DMS79 treated with DMSO at 0.1 percent for 48 hours (cell line): Measurements from ENCODE around the gene LPIN1.

Experiments
- DNase-seq: peaks from one replicate; lab custom pipeline; 2025; lab: John Stamatoyannopoulos, UW

Gene LPIN1

DNA sequence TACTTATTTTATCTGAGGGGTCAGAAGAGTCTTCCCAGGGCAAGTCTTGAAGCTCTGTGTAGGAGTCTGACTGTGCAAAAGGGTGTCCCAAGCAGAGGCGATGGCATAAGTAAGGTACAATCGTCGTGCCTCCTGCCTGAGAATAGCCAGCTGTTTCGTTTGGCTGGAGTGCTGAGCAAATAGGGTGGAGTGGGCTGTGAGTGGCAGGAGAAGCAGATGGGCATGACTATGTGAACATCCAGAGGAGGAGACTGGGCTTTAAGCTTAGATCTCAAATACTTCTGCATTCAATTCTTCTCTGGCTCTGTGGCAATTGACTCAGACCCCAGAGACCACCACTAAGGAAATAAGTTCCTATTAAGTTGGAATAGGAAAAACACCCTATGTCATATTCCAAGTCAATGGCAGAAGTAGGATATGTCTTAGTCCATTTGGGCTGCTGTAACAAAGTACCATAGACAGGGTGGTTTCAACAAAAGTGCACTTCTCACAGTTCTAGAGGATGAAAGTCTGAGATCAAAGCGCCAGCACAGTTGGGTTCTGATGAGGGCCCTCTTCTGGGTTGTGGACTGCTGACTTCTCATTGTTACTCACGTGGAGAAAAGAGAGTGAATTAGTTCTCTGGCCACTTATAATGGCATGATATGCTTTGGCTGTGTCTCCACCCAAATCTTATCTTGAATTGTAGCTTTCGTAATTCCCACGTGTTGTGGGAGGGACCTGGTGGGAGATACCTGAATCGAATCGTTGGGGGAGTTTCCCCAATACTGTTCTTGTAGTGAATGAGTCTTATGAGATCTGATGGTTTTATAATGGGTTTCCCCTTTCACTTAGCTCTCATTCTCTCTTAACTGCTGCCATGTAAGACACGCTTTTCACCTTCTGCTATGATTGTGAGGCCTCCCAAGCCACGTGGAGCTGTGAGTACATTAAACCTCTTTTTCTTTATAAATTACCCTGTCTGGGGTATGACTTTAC is 120.2 kb downstream of the LPIN1 start:
- peak; percentile 75 for DNase-seq

DNA sequence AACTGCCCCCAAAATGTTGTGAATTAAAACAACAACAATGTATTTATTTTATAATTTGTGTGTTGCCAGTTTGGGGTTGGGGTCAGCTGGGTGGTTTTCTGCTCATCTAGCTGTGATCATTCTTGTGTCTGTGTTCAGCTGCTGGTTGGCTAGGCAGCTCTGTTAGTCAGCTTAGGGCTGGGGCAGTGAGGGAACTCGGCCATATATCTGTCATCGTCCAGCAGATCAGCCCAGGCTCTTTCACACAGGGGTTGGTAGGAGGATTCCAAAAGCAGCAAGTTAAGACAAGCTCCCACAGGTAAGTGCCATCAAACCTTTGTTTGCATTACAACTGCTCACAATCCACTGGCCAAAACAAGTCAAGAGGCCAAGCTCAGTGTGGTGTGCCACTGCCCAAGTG is 121.5 kb downstream of the LPIN1 start:
- no peak for DNase-seq

DNA sequence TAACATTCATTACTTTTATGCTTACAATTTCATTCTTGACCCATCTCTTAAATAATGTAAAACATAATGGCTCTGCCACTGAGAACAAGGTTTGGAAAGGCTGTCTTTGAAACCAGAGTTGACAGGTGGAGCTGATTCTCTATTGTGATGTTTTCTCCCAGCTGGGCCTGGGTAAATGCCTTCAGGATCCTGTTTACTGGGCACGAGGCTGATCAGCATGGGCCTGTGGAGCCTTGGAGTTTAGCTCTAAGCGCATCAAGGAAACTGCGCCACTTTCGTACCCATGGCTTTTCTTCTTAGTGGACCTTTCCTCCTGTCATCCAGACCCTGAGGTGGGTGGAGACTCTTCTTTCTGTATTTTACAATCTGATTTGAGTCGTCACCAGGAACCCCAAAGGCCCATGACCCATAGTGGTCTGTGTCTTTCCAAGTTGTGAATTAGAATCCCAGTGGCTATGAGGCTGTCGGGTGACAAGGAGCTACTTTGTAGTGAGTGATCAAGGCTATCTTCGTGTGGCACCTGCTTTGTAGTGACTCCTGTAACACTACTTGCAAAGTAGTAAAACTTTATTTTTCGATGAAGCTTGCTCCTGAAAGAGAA is 123.1 kb downstream of the LPIN1 start:
- no peak for DNase-seq

DNA sequence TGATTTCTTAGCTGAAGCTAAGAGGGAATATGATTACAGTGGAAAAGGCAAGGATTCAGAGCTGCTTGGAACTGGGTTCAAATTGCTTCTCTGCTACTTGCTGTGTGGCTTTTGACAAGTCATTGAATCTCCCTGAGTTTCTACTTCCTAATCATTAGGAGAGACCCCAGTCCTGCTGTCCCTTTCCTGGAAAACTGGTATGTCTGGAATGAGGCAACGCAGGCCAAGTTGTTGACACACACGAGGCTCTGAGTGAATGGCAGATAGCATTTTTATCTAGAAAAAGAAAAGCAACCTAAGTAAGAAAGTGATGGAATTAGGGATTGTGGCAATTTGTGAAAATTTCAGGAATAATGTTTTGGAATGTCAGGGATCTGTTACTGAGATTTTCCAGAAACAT is 123.6 kb downstream of the LPIN1 start:
- no peak for DNase-seq

DNA sequence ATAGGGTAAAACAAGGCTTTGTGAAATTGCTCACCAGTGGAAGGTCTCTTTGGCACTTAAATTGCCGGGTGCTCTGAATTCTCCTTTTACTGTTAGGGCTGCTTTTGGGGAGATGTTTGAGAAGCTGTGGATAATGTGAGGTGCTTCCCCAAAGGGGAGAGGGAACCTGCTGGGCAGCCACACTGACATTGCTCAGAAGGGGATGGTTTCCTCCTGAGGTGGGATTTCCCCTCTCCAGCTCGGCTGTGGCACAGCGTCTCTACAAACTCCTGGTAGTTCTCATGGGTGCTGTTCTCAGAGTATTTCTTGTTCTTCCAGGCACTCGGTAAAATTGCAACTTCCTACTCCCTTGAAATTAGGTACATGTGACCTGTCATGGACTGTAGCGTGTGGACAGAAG is 124.2 kb downstream of the LPIN1 start:
- no peak for DNase-seq

DNA sequence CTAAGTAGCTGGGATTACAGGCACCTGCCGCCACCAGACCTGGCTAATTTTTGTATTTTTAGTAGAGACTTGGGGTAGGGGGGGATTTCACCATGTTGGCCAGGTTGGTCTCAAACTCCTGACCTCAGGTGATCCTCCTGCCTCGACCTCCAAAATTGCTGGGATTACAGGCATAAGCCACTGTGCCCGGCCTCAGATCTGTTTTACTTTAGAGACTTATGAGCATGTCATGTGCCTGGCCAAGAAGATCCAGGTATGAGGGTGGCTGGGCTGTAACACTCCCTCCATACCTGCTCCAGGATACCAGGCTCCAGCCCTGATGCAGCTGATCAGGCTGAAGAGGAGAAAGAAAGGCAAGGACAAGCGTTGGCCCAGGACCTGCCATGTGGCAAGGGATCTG is 125.0 kb downstream of the LPIN1 start:
- DNase-seq, result no peak

DNA sequence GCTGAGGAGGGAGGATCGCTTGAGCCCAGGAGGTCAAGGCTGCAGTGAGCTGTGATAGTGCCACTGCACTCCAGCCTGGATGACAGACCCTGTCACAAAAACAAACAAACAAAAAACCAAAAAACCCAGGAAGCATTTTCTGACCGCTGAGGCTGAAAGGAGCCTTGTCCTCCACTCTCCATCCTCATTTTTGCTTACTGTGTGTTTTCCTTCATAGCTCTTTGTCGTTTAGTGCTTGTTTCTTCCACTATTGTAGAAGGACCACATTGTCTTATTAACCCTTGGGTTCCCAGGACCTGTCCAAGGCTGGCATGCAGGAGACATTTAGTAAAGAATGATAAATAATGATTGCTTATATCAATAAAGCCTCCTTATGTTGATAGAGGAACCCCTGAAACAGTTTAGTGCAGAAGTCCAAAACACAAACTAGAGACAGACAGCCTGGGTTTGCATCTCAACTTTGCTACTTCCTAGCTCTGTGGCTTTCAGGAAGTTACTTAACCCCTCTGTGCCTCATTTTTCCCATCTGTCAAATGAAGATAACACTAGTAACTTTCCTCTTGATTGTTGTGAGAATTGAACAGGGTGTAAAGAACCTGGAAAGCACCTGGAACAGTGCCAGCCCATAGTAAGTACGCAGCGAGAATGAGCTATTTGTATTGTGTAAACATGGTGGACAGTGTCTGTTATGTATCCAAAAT is 126.0 kb downstream of the LPIN1 start:
- DNase-seq, result no peak

DNA sequence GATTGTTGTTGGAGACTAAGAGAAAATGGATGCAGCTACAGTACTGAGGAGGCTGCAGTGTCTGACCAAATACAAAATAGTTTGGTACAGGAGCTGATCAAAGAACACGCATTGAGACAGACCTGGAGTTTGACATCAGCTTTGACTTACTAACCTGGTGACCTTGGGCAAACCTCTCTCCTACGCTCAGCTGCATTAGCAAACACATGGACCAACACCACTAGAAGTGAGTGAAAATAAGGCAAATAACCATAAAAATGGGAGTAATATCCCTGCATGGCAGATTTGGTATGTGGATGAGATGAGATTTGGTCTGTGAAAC is 126.5 kb downstream of the LPIN1 start:
- DNase-seq, result no peak

DNA sequence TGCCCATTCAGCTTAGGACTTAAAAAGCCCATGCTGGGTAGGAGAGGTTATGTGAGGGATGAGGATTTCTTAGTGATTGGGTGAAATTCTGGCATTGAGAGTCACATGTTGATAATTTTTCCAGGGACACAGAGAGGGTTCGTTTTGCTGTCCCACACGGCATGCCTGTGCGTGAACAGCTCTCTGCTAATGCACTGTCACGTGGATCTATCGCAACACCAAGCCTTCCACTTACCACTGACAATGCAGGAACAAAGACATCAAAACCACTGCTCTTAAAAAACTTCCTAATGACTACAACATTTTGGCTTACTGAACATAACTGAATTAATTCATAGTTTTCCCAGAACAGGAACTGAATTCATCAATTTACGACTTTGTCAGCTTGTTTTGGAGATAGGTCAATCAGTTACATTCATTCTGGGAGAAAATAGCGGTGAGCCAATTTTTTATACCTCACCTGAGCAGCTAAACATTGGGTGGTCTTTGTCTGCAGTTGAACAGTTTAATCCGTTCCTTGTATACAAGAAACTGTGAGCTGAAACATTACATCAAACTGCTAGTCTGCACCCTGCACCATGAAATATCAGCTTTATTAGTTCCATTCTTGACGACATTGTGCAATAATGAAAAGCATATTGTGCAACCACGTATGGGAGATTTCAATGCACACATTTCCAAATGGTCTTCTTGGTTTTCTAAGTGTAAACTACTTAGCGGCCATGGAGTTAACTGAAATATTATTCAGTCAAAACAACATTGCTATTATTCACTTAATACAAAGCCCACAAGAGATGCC is 127.1 kb downstream of the LPIN1 start:
- no peak for DNase-seq

DNA sequence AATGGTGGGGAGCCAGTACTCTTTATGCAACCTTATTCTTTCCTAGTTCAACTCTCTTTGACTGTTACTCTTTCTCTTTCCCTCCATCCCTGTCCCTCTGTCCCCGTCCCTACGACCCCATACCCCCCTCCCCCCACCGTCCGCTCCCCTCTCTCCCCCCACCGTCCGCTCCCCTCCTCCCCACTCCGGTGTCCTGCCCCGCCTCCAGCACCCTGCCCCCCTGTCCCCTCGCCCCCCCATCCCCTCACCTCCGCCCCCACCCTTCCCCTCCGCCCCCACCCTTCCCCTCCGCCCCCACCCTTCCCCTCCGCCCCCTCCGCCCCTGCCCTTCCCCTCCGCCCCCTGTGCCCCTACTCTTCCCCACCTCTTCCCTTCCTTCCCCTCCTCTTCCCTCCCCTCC is 128.4 kb downstream of the LPIN1 start:
- no peak for DNase-seq

DNA sequence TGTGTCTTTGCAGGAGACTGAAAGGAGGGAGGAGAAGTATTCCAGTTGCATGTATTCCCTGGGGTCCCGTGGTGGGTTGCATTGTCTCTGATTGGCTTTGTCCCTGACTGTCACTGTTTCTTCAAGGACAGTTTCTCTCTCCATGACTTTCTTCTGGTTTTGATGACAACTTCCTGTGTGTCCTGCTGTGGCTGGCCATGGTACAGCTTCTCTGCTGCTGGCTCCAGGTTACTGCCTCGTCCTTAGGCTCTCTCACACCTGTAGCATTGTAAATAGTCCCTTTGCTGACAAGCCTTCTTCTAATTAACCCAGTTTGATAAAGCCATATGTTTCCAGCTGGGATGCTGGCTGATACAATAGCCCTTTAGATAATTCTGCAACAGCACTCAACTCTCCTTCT is 129.0 kb downstream of the LPIN1 start:
- DNase-seq, result no peak

DNA sequence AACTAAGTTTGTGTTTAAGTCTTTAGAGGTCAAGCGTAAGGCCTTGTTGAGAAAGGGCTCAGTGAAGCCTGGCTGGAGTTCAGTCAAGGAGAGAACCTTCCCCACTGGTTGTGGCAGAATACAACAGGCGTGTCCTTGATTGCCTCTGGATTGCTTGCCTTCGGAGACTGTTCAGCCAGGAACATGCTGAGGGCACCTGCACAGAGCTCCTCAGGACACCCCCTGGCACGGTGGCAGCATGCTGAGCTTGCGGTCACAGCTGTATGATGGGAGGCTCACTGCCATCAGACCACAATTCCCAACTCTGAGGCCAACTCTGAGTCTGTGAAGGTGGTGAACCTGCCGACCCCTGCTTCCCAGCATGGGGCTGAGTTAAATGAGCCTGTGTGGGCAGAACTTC is 130.0 kb downstream of the LPIN1 start:
- DNase-seq, result no peak

DNA sequence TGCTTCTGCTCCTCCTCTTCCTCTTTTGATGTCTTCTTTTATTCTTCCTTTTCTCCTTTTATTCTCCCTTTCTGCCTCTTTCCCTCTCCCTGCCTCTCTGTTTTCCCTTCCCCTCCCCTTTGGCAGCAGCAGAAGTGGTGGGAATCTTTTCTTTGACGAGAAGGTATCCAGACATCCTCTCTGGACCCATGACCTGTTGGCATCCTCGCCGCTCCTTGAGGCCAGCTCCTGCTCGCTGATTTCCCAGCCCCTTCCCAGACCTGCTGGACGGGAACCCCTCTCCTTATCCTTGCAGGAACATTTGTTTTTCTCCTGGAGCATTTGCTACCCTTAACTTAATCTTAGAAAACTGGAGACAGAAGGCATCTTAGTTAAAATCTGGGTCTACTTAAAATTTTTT is 130.5 kb downstream of the LPIN1 start:
- DNase-seq, result no peak
